Skin epidermis (tissue), 12 donors: ENCODE measurements around the gene ALPK1.

Experiments
- H3K27ac ChIP-seq, 21 experiments: fragments of 200-600 bp; sonication (generic) in 11 of 21; one replicate each; pipeline ENCODE4 v1.5.0; 2020; ENCODE audit warnings: mild to moderate bottlenecking in 3 of 21, inconsistent platforms in 2 of 21, moderate library complexity in 2 of 21
- H3K4me3 ChIP-seq, 7 experiments: fragments of 200-600 bp; sonication (generic) in 2 of 7; one replicate each; pipeline ENCODE4 v1.5.0; 2020; ENCODE audit warnings: inconsistent platforms in 2 of 7, mild to moderate bottlenecking in 2 of 7, moderate library complexity in 1 of 7

ALPK1 gene

DNA sequence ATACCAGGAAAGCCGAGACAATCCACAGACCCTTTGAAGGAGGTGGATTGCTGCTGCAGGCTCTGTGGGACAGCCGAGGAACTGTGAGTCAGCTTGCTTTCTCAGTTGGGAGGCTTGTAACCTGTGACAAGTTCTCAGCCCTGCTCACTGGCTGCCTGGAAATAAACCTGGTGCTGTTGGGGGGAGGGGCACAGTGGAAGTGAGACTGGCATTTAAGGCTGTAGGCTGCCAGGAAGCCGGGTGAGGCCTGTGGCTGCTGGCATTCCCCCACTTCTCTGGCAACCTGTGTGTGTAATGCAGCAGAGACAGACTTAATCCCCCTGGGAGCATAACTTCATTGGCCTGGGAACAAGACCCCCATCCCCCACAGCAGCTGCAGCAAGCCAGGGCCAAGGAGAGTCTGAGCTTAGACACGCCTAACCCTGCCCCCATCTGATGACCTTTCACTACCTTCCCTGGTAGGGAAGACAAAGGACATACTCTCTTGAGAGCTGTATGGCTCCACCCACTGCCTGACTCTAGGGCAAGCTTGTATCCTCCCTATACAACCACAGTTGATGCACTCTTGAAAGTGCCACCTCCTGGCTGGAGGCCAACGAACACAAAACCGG, 64.1 kb downstream of the ALPK1 start:
- Histone ChIP-seq H3K27ac (no peak overlapping the region), H3K4me3 (no peak overlapping the region)

GRCh38 chr4:112370466-112370865, 73.3 kb downstream of the ALPK1 start:
- Histone ChIP-seq H3K4me3 (no peak overlapping the region), H3K27ac (no peak overlapping the region)

GRCh38 chr4:112371361-112371760, 74.2 kb downstream of the ALPK1 start:
- no peak overlapping the region for H3K27ac ChIP-seq
- no peak overlapping the region for H3K4me3 ChIP-seq

GRCh38 chr4:112374850-112375249, 77.7 kb downstream of the ALPK1 start:
- H3K4me3 ChIP-seq = no peak overlapping the region
- no peak overlapping the region for H3K27ac ChIP-seq

- Histone ChIP-seq H3K27ac (no peak overlapping the region), H3K4me3 (no peak overlapping the region)
Measured at GRCh38 chr4:112377171-112377570, 80.0 kb downstream of the ALPK1 start.

- no peak overlapping the region for H3K4me3 ChIP-seq
Measured at GRCh38 chr4:112377594-112378242, 80.5 kb downstream of the ALPK1 start.

GRCh38 chr4:112378243-112378620, 81.1 kb downstream of the ALPK1 start:
- no peak overlapping the region for H3K4me3 ChIP-seq
- no peak overlapping the region for H3K27ac ChIP-seq

More at GRCh38 chr4:112377594-112378242, 80.5 kb downstream of the ALPK1 start:
- H3K27ac ChIP-seq = no peak overlapping the region

DNA sequence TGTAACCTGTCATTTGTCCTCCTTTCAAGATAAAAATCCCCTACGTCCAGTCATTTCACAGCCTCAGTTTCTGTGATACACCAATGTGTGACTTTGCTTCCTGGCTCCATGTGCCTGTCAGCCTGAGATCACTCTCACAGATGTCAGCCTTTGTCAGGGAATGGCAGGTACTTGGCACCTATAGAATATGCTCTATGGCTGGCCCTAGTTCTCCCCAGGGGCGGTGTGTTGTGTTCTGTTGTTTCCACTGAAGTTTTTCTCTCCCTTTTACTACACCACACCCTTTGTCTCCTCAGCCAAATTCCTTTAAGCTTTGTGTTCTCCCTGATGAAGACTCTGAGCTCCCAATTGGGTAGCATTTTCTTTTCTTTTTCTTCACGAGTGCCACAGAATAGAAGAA, 81.7 kb downstream of the ALPK1 start:
- Histone ChIP-seq H3K4me3 (no peak overlapping the region), H3K27ac (no peak overlapping the region)

GRCh38 chr4:112379306-112379705, 82.1 kb downstream of the ALPK1 start:
- no peak overlapping the region for H3K27ac ChIP-seq
- no peak overlapping the region for H3K4me3 ChIP-seq

DNA sequence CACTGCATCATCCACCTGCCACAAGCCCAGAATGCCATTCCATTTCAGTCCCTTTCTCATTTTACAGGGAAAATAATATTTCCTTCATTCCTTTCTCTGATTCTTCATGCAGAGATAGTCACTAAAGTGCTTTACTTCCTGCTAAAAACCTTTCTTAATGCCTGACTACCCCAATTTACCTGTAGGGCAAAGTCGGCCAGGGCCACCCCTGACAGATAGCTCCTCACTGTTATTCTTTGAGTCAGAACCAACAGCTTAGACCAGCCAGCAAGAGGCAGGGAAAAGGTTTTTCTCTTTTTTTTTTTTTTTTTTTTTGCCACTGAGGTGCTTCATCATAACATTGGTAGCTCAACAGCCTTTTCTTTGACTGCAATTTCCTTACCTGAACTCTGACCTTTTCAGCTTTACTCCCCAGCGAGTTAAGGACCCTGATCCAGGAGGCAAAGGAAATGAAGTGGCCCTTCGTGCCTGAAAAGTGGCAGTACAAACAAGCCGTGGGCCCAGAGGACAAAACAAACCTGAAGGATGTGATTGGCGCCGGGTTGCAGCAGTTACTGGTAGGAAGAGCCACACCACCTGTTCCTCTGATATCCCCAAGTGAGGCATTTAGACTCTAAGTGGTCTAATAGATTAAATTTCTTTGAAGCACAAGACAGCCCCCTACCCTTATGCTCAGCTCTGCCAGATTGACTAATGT, 85.0 kb downstream of the ALPK1 start:
- Histone ChIP-seq H3K4me3 (no peak overlapping the region), H3K27ac (no peak overlapping the region)

DNA sequence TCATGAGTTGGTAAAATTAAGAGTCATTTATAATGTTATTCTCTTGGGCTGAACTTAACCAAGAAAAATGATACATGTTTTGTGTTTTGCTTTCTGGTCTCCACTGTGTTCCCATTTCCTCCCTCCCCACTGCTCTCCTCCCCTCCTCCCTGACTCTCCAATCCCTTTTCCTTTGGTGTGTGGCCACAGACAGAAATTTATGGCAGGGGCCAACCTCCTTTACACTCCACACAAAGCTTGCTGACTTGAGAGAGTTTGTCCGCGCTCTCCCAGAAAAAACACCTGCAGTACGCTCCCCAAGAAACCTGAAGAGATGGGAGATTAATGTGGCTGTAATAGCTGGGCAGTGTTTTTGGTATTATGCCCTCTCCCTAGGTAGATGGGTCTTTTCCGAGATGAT, 88.9 kb downstream of the ALPK1 start:
- Histone ChIP-seq H3K27ac (no peak overlapping the region), H3K4me3 (no peak overlapping the region)

DNA sequence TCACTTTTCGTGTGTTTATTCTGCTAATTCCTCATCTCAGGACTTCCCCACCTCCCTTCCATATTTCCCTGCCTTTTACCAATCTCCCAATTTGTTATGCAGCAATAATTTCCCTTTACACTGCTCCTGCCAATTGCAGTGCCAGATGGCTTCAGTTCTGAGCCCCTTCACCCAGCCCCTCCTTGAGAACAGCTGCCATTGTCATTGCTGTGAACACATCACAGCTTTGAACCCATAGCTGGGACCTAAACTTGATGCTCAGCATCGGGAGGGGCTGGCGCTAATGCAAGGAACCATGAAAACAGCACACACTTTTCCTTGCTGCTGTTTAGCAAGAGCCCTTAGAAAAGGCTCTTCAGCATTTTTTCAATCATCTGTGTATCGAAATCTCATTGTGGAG, 104.9 kb downstream of the ALPK1 start:
- no peak overlapping the region for H3K4me3 ChIP-seq

GRCh38 chr4:112403101-112403945, 106.2 kb downstream of the ALPK1 start:
- Histone ChIP-seq H3K27ac (no peak overlapping the region), H3K4me3 (no peak overlapping the region)

More for the DNA sequence above, 104.9 kb downstream of the ALPK1 start:
- no peak overlapping the region for H3K27ac ChIP-seq

DNA sequence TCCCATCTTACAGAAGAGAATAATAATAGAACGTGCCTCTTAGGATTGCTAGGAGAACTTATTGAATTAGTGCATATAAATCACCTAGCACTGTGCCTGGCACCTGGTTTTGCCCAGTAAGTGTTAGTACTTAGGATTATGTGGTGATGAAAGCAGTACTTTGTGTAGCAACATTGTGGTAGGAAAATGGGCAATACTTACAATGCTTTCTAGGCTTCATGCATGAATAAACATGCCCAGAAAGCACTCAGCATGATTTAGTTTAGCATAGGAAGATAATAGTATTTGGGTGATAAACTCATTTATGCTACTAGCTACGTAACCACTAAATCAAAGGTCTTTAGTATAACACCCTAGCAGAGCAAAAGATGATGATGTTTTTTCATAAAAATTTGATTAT, 113.2 kb downstream of the ALPK1 start:
- H3K4me3 ChIP-seq = no peak overlapping the region
- no peak overlapping the region for H3K27ac ChIP-seq

GRCh38 chr4:112410804-112411203, 113.6 kb downstream of the ALPK1 start:
- no peak overlapping the region for H3K27ac ChIP-seq
- no peak overlapping the region for H3K4me3 ChIP-seq

DNA sequence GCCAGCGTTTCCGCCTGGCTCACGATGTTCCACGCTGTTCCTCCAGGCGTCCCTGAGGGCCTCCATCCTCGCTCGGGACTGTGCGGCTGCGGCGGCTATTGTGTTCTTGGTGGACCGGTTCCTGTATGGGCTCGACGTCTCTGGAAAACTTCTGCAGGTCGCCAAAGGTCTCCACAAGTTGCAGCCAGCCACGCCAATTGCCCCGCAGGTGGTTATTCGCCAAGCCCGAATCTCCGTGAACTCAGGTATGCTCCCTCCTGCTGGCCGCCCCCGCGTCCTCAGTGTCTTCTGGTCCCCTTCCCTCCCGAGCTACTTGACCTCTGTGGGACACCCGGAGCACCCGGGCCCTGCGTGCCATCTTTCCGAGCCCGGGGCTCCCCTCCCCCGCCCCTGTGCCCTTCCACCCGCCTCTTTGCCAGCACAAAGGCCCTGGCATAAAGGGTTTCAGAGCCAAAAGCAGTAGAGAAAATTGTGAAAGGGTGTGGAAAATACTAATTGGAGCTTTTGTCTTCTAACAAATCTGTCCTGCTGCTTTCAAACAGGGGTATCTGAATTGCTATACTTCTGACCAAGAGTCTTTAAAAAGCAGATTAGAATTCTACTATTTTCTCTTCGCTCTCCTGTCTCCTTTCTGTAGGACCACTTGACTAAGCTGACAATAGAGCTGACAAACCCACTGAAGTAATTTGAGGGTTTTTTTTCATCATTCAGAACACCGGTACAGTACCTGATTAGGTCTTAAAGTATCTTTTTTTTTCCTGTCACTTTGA, 114.8 kb downstream of the ALPK1 start:
- Histone ChIP-seq H3K27ac (no peak overlapping the region), H3K4me3 (no peak overlapping the region)

DNA sequence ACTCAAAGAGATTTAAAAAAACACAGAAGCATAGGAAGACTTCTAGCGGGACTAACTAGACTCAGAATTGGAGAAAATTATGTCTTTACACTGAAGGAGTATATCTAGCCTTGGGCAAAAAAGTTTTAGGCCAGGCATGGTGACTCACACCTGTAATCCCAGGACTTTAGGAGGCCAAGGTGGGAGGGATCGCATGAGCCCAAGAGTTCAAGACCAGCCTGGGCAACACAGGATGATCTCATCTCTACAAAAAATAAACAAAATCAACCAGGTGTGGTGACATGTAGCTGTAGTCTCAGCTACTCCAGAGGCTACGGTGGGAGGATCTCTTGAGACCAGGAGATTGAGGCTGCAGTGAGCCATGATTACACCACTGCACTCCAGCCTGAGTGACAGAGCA, 119.3 kb downstream of the ALPK1 start:
- H3K27ac ChIP-seq = no peak overlapping the region
- no peak overlapping the region for H3K4me3 ChIP-seq

DNA sequence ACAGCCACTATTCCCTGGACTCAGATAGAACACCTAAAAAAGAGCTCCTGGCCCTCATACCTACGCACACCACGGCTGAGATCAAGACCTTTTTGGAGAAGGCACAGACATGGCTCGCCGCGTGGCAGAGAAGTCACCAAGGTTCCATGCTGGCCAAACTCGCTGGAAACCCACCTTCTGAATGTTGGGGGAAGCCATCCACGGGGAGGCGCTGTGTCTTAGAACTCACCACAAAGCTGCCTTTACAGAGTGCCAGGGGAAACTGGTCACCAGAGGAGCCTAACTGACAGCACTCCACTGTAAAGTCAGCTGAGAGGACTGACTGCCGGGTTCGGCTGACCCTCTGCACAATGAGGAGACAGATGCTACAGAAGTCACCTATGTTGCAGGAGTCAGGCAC, 120.9 kb downstream of the ALPK1 start:
- Histone ChIP-seq H3K4me3 (no peak overlapping the region), H3K27ac (no peak overlapping the region)

DNA sequence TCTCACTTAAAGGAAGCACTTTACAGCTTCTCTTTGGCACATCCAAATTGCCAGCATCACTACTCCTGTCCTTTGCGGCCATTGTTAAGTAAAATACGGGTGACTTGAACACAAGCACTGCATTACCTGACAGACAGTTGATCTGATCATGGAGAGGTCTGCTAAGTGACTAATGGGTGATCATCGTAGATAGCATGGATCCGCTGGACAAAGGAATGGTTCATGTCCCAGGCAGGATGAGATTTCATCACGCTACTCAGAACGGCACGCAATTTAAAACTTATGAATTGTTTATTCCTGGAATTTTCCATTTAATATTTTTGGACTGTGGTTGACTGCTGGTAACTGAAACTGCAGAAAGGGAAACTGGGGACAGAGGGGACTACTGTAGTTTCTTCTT, 124.7 kb downstream of the ALPK1 start:
- H3K27ac ChIP-seq = no peak overlapping the region
- no peak overlapping the region for H3K4me3 ChIP-seq

DNA sequence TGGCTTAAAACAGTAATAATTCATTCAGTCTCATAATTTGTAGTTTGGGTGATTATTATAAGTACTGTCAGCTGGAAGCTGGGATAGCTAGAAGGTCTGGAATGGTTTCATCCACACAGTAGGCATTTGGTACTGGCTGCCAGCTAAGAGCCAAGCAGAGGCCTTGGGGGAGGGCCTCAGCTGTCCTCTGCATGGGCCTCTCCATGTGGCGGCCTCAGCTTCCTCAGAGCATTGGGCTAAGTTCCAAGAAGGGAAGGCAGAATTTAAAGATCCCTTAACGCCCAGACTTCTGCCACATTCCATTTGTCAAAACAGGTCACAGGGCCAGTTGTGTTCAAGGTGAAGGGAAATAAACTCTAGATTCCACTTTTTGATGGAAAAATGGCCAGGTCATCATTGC, 125.5 kb downstream of the ALPK1 start:
- H3K4me3 ChIP-seq = no peak overlapping the region
- no peak overlapping the region for H3K27ac ChIP-seq
